ENCODE results near the gene LRMDA. TPM values are rescaled to one million over a fixed set of nuclear protein-coding genes. Genes with fewer than 3 reads are reported as not detected.

LRMDA gene
- total and polyA plus RNA-seq, 2 of the 8 experiments (the other 6 are each of a cell fraction or from before 2014, with no cell fraction given): 0.86 to 2.8 TPM

- H4K5ac ChIP-seq (ENCODE audit: insufficient read length, low read depth, low read length): no peak overlapping the region
- no peak overlapping the region for H3K4ac ChIP-seq (replicated peaks; ENCODE audit: insufficient read length, low read depth, low read length)
- no peaks in the 10 kb centered on the region for H3K79me2 ChIP-seq (ENCODE audit: control insufficient read depth in 1 of 2, insufficient read depth in 2 of 2, low read length in 2 of 2)
- no peak overlapping the region for H3K23ac ChIP-seq (ENCODE audit: insufficient read length)
- DNase-seq (ENCODE audit: low read depth in 1 of 2, low spot score in 2 of 2) (peak in 1 of 2 experiments; percentile 47), FAIRE-seq (no peak)
- TF ChIP-seq, protein P1, sequence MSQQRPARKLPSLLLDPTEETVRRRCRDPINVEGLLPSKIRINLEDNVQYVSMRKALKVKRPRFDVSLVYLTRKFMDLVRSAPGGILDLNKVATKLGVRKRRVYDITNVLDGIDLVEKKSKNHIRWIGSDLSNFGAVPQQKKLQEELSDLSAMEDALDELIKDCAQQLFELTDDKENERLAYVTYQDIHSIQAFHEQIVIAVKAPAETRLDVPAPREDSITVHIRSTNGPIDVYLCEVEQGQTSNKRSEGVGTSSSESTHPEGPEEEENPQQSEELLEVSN (IDR thresholded peaks at IDR 0.05): no peak
- TF ChIP-seq TEAD4 (IDR thresholded peaks at IDR 0.05; ENCODE audit: low read depth, low read length): 0 out of 2 replicates have a peak, but pooled peaks have one; percentile 17
- no peak overlapping the region for H4K8ac ChIP-seq (ENCODE audit: extremely low read depth, insufficient read depth, low read length)
- CTCF ChIA-PET (ENCODE audit: partially characterized antibody): interaction anchor here (1.3 kb wide), 1 partner anchor 774 kb away, joined by 3 read pairs; no protein-coding TSS in a partner anchor
- peaks cover 1 to 22% (median 10%) of the 10 kb centered on the region in 4 experiments; a peak in 4 of 7 replicates for H3K4me1 ChIP-seq (replicated peaks in 1 of 4; ENCODE audit: control insufficient read depth in 3 of 4, insufficient read depth in 4 of 4, low read length in 3 of 4)
- no peak overlapping the region for H2BK12ac ChIP-seq (ENCODE audit: low read depth, low read length)
- POLR2A ChIA-PET (ENCODE audit: partially characterized antibody): interaction anchor here (0.7 kb wide), 1 partner anchor 87 kb away, joined by 3 read pairs; no protein-coding TSS in a partner anchor
- peak overlapping the region; percentile 13 to 54; a peak in 3 of 4 replicates for H3K4me2 ChIP-seq (ENCODE audit: insufficient read depth in 1 of 2, low read depth in 2 of 2, low read length in 2 of 2)
- no peak overlapping the region for H3K9ac ChIP-seq (replicated peaks in 1 of 4; ENCODE audit: extremely low read depth in 1 of 4, low read depth in 3 of 4, low read length in 3 of 4)
- H2BK20ac ChIP-seq (ENCODE audit: low read length): no peak overlapping the region
- H3K4me3 ChIP-seq (ENCODE audit: extremely low read depth in 1 of 4, insufficient read depth in 2 of 4, low read depth in 3 of 4, low read length in 4 of 4): no peak overlapping the region
- H2BK120ac ChIP-seq (replicated peaks; ENCODE audit: low read depth, low read length): no peak overlapping the region
- no peaks in the 10 kb centered on the region for H3K36me3 ChIP-seq (ENCODE audit: control insufficient read depth in 2 of 4, insufficient read depth in 4 of 4, low read length in 3 of 4)
- no peaks in the 10 kb centered on the region for H3K9me3 ChIP-seq (ENCODE audit: insufficient read depth in 2 of 2, low read depth in 1 of 2, low read length in 1 of 2)
- no peak overlapping the region for H3K14ac ChIP-seq (ENCODE audit: insufficient read length)
- H3K27ac ChIP-seq (ENCODE audit: low read depth, low read length): no peak overlapping the region
- no peak overlapping the region for H2BK5ac ChIP-seq (ENCODE audit: low read depth, low read length)
- no peak overlapping the region for H2BK15ac ChIP-seq (ENCODE audit: low read length)
- H2AK5ac ChIP-seq (ENCODE audit: low read depth, low read length): no peak overlapping the region
- no peak overlapping the region for H3K18ac ChIP-seq (ENCODE audit: extremely low read depth, low read length)
- no peaks in the 10 kb centered on the region for H4K20me1 ChIP-seq (replicated peaks in 1 of 2; ENCODE audit: control insufficient read depth in 1 of 2, insufficient read depth in 2 of 2, low read length in 2 of 2)
- no peaks in the 10 kb centered on the region for H3K23me2 ChIP-seq (ENCODE audit: low read depth, low read length)
- no peak overlapping the region for H2AFZ ChIP-seq (ENCODE audit: low read length)
- no peak overlapping the region for H4K91ac ChIP-seq (replicated peaks; ENCODE audit: insufficient read length, low read length)
- 16% methylated on average over 8 of the region's 8 CpGs; no CpG with 5 or more reads in 1 of the 2 experiments for WGBS, 2 experiments (ENCODE audit: extremely low coverage in 1 of 2, insufficient coverage in 1 of 2, insufficient read length in 1 of 2, insufficient replicate concordance in 2 of 2, low coverage in 1 of 2, low lambda C conversion rate in 2 of 2, missing lambda C conversion rate in 1 of 2)
- H3K79me1 ChIP-seq (ENCODE audit: low read depth, low read length): no peaks in the 10 kb centered on the region
- H3K56ac ChIP-seq (replicated peaks; ENCODE audit: insufficient read length, low read depth, low read length): no peak overlapping the region
- peaks cover 0 to 2% (median 0%) of the 10 kb centered on the region in 4 experiments; a peak in 2 of 7 replicates for H3K27me3 ChIP-seq (replicated peaks in 1 of 4; ENCODE audit: control insufficient read depth in 3 of 4, extremely low read depth in 1 of 4, insufficient read depth in 3 of 4, low read length in 3 of 4)
Observed at GRCh38 chr10:75538144-75538543, 106.7 kb downstream of the LRMDA start.
